Stimulated activated CD4-positive, alpha-beta T cell treated with anti-CD3 and anti-CD28 coated beads, TNF-alpha, amount 100 ng/mL, for 4 hours (primary cell): ENCODE data around the gene RIPPLY1.

Experiments
- DNase-seq, 3 experiments: peaks; one replicate each; pipeline ENCODE4 v3.0.0-alpha.2; 2020; ENCODE audit warnings: low read depth in 3 of 3

Gene RIPPLY1

GRCh38 chrX:106903291-106903824, at the start of gene RIPPLY1:
Gene RIPPLY1, minus strand, starts transcription at chrX:106903341. Its CDS starts 54 bp downstream, at chrX:106903287.
- DNase-seq = no peak

GRCh38 chrX:106952538-106952937, 49.4 kb upstream of the RIPPLY1 start:
- DNase-seq = no peak

DNA sequence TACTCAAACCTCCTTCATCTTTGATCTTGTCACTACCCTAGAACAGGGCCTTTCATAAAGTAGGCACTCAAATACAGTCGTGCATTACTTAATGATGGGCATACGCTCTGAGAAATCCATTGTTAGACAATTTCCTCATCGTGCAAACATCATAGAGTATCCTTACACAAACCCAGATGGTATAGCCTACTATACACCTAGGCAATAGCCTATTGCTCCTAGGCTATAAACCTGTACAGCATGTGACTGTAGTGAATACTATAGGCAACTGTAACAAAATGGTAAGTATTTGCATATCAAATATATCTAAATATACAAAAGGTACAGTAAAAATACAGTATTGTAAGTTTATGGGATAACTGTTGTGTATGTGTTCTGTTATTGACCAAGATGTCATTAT, 48.9 kb upstream of the RIPPLY1 start:
- no peak for DNase-seq

DNA sequence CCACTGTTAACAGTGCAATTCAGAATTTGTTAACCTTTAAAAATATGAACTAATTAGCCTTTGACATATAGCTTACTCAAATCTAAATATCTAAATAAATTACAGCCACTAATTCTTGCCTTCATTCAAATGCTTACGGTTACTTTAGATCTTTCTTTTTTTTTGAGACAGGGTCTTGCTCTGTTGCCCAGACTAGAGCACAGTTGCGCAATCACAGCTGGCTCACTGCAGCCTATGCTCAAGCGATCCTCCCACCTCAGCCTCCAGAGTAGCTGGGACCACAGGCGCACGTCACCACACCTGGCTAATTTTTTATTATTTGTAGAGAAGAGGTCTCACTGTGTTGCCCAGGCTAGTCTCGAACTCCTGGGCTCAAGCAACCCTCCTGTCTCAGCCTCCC, 48.1 kb upstream of the RIPPLY1 start:
- DNase-seq = no peak

DNA sequence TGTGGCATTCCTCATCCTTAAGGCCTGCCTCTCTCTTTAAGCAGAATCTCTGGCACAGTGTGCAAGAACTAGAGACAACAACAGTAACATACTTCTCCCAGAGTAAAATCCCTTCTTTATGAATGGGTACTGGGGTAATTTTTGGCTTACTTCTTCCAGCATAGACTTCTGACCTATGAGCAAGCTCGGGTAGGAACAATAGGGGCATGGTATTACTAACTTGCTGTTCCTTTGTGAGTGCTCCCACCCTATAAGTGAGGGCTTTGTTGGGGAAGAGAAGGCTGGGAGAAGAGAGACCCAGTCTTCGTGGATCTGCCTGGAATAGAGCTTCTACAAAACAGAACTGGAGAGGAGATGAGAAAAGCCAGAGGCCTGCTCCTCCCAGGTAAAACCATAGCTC, 47.2 kb upstream of the RIPPLY1 start:
- DNase-seq = no peak

DNA sequence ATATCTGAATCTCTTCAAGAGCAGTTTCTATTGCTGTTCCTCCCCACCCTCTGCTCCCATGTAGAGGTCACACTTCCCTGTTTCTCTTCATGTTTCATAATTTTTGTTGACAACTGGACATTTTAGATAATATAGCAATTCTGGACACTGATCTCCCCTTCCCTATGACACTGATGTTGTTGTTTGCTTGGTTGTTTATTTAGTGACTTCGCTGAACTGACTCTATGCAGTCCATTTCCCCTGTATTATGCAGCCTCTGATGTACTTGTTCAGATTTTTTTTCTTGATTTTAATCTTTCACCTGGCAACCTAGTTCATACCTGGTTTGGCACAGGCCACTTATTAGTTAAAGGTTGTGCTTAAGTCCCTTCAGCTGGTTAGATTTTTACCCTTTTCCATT, 46.2 kb upstream of the RIPPLY1 start:
- DNase-seq = no peak

DNA sequence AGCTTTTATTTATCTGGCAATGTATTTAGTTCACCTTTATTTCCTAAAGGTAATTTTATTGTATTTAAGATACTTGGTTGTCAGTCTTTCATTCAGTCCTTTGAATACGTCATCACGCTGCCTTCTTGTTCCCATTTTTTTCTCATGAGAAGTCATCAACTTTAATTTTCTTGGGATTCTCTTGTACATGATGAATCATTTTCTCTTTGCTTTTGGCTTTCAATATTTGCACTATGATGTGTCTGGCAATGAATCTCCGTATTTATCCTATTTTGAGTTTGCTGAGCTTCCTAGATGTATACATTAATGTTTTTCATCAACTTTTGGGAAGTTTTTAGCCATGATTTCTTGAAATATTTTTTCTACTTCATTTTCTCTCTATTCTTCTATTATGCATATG, 45.5 kb upstream of the RIPPLY1 start:
- no peak for DNase-seq

GRCh38 chrX:106946464-106946863, 43.3 kb upstream of the RIPPLY1 start:
- DNase-seq = no peak

DNA sequence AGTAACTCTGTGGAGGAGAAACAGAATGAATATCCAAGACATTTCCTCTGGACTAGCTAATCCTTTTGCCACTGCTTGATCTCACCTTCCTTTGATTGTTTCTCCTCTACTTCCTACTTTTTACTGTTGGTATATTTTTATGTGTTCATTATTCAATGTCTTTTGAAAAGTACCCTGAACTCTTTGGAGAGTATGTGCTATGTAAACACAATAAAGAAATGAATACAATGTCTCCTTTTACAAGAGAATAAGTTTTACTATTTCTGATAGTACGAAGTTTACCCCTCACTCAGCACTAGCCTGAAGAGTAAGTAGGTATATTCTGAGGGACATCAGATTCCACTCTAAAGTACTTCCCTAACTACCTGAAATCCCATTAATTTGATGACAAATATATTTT, 36.9 kb upstream of the RIPPLY1 start:
- DNase-seq = no peak

DNA sequence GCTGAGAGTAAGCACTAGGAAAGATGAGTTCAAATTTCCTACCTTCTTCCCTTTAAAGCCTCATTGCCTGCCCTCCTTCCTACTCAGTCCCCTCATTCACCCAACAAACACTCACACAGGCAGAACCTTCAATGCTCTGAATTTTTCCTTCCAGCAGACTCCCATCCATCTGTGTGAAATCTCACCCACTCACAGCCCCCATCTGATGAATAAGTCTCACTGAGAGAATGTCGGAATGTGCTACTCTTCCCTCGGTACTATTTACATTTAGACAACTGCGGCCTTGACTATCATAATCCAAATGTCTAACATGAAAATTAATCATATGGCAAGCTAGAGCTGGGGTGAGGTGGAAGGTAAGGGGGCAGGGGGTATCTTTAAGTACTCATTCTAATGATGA, 36.4 kb upstream of the RIPPLY1 start:
- no peak for DNase-seq

GRCh38 chrX:106936246-106936645, 33.1 kb upstream of the RIPPLY1 start:
- no peak for DNase-seq

DNA sequence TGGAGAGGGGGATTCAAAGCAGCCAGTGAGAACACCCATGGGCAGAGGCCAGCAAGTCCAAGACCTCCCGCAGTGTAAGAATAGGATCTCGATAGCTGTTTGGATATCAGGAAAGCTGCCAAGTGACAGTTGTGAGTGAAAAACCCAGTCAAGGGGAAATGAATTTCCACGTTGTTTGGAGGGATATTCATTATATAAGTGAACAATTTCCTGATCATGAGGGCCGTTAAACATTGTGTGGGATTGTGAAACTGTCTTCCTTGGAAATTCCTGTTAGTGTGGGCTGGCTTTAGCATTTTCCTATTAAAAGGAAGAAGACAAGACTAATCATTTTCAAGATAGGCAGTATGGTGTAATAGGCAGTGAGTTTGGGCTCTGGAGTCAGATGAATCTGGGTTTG, 32.0 kb upstream of the RIPPLY1 start:
- no peak for DNase-seq

DNA sequence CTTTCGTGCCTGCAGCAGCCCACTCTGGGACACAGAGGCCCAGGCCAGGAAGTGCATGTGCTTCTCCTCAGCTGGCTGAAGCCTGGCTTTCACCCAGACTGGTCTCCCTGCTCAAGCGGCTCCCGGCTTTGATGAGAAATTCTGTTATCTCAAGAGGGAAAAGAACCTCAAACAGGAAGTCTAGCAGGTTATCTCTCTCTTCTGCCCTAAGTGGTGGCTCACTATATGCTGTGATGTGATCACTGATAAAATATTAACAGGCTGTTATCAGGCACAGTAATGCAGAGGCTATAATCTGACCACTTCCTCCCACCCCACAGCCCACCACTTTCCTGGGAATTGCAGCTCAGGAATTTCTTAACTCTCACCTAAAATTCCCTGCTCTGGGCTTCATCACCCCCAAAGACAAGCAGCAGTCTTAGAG, 30.4 kb upstream of the RIPPLY1 start:
- no peak for DNase-seq

GRCh38 chrX:106932960-106933537, 29.9 kb upstream of the RIPPLY1 start:
- DNase-seq = no peak

- no peak for DNase-seq
These were observed 29.4 kb upstream of the RIPPLY1 start for GRCh38 chrX:106932492-106932923.

DNA sequence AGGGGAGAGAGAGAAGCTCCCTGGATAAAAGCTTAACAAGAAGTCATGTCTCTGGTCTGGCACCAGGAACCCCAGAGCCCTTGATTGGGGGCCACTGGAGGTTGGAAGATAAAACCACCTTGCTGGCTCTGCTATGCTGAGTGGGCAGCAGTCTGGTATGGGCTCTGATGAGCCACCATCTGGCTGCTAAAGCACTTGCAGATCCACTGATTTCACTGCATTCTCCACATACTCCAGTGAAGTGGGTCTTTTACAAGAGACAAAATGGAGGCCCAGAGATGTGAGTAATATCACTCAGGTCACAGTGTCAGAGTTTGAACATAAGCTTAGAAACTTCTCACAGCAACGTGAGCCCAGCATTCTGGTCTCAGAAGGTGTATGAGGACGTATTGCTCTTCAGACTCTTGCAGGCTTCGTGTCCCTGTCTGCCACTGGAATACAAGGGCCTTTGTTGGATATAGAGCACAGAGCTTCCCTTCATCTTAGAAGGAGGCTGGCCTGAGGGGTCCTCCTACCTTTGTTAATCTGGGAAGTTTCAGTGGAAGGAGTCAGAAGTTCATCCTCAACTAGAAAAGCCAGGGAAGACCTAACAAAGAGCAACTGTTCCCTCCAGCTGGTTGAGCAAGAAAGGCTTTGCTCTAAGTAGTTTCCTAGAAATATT, 28.8 kb upstream of the RIPPLY1 start:
- DNase-seq = no peak

DNA sequence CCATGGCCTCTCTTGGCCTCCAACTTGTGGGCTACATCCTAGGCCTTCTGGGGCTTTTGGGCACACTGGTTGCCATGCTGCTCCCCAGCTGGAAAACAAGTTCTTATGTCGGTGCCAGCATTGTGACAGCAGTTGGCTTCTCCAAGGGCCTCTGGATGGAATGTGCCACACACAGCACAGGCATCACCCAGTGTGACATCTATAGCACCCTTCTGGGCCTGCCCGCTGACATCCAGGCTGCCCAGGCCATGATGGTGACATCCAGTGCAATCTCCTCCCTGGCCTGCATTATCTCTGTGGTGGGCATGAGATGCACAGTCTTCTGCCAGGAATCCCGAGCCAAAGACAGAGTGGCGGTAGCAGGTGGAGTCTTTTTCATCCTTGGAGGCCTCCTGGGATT, 25.1 kb upstream of the RIPPLY1 start:
- no peak for DNase-seq

GRCh38 chrX:106927700-106928099, 24.6 kb upstream of the RIPPLY1 start:
- DNase-seq = no peak

- no peak for DNase-seq
These were observed 23.9 kb upstream of the RIPPLY1 start for GRCh38 chrX:106927023-106927422.

DNA sequence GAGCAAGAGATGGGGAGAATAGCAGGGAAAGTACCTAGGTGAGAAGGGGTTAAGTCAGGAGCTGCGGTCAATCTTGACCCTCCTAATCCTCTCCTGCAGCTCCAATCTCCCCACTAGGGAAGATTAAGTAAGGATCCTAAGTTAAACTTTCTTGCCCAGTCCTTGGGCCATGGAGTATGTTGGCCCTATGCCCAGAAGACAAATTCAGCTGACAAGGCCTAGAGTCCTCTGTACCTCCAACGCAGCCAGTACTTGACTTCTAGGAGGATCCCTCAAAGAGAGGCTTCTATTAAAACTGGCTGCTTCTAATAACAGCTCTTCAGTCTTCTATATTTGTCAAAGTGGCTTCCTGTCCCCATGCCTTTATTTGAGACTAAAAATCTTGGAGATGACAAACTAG, 18.5 kb upstream of the RIPPLY1 start:
- no peak for DNase-seq

GRCh38 chrX:106919932-106920452, 16.9 kb upstream of the RIPPLY1 start, which contains the start of gene CLDN2:
Gene CLDN2, plus strand, starts transcription at chrX:106920402. Its CDS starts 7,827 bp downstream, at chrX:106928229.
- DNase-seq = no peak

GRCh38 chrX:106917830-106918500, 14.8 kb upstream of the RIPPLY1 start:
- no peak for DNase-seq

DNA sequence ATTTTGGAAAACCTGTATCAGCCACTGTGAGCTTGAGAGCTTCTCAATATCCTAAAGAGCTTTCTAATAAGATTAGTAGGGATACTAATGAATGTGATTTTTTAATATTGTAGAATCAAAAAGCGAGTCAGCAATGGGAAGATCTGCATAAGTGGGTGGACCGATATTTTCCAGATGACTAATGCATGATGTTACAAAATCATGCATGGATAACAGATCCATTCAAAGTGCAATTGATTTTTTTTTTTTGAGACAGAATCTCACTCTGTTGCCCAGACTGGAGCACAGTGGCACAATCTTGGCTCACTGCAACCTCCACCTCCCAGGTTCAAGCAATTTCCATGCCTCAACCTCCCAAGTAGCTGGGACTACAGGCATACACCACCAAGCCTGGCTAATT, 9.7 kb upstream of the RIPPLY1 start:
- DNase-seq = no peak
